ENCODE data around the gene CETP.
"Not testable (repeated sequence)": the region's sequence is repeated elsewhere in the genome, so short reads cannot be mapped to it uniquely, and the experiment has no call there.

The CETP gene

DNA sequence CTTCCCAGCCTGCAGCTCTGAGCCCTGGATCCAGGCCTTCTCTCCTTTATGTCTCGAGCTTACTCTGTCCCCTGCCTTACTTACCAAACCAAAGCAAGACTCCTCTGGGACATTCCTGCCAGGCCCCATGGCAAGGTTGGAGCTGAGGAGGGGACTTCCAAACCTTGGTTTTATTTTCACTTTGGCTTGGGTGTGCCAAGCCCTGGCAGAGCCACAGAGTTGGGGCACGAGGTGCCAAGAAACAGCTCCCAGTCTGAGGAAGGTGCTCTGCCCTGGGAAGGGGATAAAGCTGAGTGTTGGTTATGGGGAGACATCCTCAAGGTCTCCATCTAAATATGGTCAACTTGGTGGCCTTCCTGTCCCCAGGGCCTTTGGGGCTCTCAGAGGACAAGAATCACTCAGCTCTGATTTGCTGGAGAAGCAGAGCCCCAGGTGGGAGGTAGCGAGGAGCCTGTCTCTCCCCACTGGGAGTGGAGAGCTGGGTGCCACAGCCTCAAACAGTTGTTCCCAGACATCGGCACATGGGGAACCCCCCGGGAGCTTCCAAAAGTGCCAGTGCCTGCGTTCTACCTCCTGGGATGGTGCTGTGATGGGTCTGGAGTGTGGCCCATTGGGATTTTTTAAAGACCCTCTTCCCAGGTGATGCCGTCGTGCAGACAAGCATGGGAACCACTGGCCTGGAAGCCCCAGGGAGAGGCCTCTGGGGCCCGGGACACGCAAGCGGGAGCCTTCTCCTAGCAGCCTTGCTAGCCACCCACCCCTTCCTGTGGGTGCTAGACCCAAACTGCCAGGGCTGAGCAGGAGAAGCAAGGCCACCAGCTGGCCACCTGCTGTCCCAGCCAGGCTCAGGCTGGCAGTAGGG lies 37.9 kb downstream of the CETP start:
- DNase-seq, result no peak

DNA sequence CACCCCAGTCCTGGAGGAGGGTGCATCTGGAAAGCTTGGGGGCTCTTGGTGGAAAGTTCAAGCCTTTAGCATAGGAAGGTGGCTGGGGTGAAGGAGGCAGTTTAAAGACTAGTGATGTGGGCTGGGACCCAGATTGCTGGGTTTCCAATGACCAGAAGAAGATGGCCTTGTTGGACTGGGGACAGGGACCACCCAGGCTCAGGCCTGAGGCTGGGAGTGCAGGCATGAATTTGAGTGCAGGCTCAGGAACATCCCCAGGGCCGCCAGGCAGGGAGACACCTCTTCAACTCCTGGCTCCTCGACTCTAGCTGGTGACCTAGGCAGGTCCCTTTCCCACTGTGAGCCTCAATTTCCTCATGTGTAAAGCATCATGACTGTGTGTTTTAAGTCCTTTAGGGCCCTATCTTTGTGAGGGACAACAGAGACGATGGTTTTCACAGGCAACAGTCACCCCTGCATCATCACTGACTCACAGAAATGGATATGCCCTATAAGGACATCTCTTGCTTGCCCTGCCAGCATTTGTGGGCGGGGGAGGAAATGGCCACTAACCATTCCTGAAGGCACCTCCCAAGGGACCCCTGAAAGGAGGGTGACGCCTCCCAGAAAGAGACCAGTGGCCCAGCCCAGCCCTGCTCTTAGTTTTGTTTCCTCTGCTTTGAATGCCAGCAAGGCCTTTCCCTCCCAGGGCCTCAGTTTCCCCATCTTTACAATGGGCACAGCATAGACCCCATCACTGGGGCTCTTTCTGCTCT lies 38.7 kb downstream of the CETP start:
- DNase-seq, result no peak

DNA sequence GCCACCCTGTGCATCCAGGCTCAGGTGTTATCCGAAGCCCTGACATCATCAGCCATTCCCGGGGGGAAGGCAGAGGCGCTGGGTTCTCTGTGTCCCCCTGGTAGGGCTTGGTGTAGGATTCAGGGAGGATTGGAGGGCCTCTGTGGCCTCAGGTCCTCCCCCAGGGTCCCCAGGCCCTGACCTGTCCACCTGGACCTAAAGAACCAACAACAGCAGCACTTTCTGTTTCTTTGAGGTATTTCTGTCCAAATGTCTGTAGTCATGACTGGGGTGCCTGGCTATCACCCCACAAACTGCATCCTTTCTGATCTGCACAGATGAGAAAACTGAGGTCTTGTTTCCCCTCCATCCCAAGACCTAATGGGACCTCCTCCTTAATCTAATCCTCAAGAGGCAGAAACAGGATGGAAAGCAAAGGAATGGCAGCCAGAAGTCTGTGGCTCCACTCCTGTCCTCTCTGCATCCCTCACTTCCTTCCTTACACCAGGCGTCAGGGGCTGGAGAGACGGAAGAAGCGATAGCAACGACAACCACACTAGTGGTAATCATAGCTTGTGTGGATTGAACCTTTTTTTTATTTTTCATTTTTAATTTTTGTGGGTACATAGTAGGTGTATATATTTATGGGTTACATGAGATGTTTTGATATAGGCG lies 39.4 kb downstream of the CETP start:
- DNase-seq, result no peak

DNA sequence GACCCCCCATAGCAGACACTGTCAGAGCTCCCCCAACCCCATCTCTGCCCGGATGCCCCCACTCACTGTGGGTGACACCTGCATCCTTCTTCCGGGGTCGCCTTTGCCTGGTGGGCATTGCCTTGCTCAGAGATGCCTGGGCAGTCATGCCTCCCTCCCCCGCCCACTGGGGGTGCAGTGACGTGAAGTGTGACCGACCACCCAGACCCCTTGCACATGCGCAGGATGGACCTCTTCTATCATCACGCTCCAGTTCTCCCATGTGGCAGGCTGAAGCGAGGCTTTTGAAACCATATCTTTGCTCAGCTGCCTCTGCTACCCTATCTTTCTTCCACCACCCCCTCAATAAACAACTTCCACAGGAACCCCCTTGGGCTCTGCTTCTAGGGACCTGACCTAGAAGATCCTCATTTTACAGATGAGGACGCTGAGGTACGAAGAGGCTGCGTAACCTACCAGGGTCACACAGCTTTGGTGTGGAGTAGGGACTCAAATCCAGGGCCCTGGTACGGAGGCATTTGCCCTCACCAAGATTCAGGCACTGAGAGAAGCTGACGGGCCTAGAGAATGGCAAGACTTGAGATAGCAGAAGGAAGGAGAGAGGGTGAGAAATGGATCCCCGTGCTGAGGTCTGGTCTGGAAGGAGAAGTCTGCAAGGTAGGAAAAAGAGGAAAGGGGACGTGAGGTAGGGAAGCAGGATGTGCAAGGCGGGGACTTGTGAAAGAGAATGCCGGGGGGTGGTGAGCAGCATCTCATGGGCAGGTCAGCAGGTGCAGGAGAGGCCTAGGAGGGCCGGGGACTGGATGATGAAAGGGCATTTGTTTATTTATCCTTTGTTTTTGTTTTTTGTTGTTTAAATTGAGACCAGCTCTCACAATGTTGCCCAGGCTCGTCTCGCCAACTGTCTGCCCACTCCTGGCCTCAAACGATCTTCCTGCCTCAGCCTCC lies 42.0 kb downstream of the CETP start:
- no peak for DNase-seq

DNA sequence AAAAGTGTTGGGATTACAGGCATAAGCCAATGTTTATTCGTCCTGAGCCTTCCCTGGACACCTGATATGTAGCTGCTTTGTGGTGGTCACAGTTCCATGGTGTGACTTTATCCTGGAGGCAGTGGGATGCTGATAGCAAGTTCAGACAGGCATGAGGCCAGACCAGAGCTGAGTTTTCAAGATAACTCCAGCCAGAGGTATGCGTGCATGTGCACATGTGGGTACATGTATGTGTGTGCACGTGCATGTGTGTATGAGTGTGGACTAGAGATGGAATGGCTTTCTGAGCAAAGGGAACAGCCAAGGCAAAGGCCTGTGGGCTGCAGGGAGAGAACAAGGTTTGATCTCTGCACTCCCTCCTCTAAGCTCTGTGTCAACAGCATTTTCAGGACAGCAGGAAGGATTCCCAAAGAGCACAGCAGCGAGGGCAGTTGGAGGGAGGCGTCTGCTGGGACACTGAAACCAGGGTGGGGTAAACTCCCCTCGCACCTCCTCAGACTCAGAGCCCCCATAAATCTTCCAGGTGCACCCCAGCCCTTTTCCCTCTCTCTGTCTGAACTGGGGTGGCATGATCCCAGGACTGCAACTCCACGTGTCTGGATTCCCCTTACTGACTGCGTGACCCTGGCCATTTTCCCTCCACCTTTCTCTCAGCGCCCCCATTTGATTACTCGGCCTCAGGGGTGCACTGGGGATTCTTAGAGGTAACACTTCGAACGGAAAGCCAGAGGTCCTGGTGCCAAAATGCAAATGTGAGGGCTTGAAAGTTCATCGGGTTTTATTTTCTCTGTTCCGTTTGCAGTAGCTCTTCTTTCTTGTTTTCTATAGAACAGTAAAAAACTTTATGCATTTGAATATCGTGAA lies 42.9 kb downstream of the CETP start:
- DNase-seq, result no peak

DNA sequence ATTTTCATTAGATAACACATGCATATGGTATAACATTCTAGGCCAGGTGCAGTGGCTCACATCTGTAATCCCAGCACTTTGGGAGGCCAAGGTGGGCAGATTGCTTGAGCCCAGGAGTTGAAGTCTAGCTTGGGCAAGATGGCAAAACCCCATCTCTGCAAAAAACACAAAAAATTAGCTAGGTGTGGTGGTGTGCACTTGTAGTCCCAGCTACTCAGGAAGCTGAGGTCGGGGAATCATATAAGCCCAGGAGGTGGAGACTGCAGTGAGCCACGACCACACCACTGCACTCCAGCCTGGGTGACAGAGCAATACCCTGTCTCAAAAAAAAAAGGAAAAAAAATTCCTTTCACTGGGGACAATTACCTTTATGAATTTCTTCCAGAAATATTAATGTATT lies 43.8 kb downstream of the CETP start:
- DNase-seq, result not testable (repeated sequence)

DNA sequence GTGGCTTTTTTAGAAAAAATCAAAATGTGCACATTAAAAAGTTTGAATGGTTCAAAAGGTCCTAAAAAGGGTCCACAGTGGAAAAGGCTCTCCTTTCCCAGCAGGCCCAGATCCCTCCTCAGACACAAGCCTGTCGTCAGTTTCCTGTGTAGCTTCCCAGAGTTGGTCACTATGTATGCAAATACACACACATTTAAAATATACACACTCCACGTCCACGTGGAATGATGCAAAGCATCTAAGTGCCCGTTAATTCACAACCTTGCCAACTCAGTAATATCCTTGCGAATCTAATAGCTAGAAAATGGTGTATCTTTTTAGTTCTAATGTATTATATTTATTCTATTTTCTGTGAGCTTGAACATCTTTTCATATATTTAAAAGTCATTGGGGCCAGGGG lies 45.3 kb downstream of the CETP start:
- DNase-seq, result no peak

DNA sequence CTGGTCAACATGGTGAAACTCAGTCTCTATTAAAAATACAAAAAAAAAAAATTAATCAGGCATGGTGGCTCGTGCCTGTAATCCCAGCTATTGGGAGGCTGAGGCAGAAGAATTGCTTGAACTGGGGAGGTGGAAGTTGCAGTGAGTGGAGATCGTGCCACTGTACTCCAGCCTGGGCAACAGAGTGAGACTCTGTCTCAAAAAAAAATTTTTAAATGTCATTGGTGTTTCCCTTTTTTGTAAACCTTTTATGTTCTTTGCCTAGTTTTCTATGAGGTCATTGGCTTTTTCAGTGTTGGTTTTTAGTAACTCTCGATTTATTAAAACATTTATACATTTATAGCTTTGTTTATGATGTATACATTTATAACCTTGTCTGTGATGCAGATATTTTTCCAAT lies 45.8 kb downstream of the CETP start:
- DNase-seq, result no peak

DNA sequence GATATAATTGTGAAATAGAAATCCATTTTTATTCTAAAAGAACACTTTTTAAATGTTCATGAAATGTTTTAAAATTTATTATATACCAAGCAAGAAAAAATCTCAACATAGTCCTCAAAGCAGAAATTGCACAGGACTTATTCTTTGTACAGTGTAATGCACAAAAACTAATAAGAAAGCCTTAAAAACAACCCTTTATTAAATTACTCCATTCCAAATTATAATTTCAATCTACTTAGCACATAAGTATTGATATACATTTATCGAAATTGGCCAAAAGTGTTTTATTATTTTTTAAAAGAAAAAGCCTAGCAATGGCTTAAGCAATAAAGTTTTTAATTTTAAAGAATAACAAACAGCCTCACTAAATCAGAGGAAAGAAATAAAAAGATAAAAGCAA lies 46.7 kb downstream of the CETP start:
- no peak for DNase-seq

DNA sequence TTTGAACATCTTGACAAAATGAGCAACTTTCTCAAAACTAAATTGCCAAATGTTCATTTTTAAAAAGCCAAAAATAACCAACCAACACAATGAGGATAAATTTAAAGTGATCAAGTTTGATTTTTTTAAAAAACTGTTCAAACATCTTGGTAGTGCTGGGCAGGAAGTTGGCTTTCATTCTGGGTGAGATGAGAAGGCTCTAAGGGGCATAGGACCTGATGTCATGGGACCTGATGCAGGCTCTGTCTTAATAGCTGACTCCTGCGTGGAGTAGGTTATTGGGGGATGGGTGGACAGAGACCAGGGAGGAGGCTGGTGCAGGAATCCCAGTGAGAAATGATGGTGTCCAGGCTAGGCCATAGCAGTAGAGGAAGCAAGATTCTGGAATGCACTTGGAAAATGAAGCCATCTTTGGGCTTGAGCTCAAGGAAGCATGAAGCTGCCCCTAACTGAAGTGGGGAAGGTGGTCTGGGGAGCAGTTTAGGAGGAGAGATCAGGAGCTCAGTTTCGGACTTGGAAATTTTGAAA lies 48.0 kb downstream of the CETP start:
- no peak for DNase-seq

DNA sequence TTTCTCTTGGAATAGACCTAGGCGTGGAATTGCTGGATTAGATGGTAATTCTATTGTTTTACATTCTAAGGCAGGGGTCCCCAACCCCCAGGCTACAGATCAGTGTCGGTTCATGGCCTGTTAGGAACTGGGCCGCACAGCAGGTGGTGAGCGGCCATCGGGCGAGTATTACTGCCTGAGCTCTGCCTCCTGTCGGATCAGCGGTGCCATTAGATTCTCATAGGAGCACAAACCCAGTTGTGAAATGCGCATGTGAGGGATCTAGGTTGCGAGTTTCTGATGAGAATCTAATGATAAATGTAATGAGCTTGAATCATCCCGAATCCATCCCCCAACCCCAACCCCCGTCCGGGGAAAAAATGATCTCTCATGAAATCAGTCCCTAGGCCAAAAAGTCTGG lies 50.6 kb downstream of the CETP start:
- no peak for DNase-seq

DNA sequence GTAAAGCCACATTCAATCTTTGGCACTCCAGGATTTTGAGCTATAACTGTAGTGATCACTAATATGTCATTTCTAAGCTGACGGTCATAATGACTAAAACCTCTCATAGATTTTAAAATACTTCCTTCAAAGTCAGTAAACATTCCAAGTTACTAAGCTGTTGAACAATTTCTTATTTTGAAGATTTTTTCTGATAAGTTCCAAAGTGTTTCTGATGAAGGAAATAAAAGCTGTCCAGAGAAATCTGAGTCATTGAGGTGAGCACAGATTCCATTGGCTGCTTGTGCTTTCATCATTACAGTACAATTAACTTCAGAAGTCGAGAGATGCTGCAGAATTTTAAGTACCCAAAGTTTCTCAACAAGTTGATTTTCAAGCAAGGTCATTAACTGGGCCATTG lies 51.5 kb downstream of the CETP start:
- DNase-seq, result no peak

DNA sequence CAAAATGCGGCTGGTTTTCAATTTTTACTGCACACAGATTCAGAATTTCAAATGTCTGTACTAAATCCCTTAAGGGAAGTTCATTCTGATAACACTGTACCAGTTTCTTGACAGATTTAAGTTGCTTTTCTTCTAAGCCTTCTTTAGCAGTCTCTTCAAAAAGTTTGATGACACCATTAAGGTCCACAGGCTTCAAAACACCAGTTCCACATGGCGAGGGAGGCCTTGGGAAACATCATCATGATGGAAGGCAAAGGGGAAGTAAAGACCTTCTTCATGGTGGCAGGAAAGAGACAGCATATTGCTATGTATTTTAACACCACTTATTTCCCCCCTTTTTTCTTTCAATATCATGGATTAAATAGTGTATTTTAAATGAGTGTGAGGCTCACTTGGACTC lies 52.2 kb downstream of the CETP start:
- no peak for DNase-seq

DNA sequence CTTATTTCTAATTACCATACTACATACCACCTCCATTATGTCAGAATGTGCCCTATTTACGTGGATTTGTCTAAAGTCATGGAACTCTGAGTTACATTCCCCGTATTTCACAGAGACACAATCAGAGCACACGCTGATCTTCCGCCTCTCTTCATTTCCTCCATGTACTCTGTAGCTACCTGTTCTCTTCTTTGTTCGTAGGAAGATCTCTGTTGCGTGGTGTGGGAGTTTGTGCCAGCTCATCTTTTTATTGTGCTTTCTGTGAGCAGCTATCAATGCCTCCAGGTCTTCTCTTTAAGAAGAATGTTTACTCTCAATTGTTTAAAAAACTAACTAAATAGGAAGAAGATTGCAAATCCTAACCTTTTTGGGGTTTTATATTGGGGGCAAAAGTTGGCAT lies 54.6 kb downstream of the CETP start:
- DNase-seq, result no peak

DNA sequence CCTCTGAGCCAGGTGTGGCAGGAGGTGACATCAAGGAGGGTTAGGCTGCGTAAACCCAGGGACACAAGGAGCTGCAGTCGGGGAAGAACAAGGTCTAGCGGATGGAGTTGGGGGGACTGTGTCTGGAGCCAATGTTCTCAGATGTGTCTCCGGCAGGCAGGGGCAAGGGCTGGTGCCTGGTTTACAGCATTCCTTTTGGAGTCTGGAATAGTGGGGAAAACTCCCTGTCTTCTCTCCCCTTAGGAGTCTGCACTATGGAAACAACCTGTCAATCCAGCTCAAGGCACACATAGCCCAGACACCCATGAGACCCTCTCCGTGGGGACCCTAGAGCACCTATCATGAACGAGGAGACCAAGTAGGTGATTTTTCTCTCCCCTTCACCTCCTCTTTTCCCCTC lies 55.1 kb downstream of the CETP start:
- DNase-seq, result no peak

DNA sequence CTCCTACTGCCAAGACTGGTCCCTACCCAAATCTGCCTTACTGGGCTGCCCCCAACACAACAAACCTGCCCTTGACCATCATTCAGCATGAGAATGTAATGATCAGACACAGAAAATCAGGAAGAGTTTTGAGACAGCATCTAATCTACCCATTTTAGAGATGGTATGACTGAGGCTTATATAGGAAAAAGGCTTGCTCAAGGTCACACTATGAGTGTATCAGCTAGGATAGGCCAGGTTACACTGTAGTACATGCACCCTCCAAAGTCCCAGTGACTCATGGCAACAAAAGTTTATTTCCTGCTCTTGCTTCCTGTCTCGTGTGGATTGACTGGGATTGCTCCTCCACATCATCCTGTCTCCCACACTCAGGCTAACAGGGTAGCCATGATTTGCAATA lies 55.5 kb downstream of the CETP start:
- no peak for DNase-seq

DNA sequence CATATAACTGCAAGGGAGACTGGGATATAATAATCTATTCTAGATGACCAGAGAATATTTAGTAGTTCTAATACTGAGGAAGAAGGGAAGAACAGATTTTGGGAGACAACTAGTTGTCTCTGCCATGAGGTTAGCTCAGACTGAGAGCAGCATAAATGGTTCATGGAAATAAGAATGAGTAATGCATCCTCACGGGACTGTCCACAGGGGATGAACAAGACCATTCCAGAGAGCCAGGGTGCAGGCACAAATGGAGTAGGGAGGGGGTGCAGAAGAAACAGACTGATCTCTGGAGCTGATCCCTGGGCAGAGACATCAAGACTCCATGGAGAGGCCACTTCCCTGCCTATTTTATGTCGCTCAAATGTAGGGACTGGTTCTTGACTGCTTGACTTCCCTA lies 58.0 kb downstream of the CETP start:
- no peak for DNase-seq

DNA sequence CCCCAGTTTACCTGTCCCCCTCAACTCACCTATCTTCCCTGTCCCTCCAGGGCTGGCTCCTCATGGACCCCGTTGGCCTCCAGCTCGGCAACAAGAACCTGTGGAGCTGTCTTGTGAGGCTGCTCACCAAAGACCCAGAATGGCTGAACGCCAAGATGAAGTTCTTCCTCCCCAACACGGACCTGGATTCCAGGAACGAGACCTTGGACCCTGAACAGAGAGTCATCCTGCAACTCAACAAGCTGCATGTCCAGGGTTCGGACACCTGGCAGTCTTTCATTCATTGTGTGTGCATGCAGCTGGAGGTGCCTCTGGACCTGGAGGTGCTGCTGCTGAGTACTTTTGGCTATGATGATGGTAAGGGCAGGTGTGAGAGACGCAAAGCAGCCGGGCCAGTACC lies 58.9 kb downstream of the CETP start:
- DNase-seq, result no peak

DNA sequence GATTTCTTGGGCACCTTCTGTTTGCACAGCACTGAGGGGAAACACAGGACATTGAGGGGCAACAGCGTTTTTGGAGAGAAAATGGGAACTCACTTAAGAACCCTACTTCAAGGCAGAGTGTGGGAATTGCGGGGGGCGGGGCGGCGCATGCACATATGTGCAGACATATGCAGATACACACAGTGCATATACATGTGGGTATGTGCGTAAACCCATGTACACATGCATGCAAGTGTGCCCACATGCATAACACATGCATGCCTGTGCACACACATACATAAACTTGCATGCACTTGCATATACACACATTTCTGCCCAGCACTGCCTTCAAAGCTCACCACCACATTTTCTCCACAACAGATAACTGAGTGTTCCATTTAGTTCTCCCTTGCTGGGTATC lies 60.0 kb downstream of the CETP start:
- DNase-seq, result no peak

DNA sequence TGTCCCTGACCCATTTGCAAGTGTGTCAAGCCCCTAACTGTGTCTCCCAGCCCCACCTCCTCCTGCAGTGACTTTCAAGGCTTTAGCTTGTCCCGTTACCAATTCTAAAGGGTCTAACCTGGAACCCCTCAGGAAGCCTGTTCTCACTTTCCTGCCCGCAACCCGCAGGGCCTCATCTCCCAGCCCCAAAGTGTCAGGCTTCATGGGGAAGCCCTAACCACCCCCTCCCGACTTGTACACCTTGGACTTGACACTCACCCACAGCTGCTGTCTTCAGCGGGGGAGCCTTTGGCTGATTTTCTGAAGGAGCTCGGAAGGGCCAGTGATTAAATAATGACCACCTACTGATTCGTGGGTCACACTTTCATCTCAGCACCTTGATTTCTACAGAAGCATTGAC lies 60.7 kb downstream of the CETP start:
- DNase-seq, result no peak

DNA sequence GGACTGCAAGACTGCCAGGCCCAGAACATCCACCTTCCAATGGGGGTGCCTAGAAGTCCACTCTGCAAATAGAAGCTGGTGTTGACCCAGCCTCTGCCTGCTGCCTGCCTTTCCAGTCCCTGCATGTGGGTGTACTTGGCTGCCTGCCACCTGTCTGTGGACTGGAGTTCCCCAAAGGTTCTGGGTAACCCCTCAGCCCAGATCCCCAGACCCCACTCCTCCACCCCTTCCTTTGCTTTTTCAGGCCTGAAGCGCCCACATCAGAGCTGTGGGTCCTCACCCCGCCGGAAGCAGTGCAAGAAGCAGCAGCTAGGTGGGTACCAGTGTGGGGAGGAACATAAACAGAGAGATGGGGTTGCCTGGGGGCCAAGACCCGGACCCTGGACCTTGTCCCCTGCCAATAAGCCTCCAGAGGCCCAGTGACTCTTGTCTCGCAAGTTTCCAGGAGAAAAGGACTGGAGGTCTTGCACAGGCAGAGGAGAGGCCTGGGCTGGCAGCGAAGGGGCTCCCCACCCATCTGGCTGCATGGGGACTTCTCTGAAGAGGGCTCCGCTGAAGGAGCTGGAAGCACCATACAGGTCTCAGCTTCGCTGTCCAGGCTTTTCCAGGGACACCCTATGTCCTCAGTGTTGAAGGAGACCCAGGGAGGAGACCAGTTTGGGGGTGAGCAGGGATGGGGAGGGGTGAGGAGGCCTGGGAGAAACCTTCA lies 61.9 kb downstream of the CETP start:
- DNase-seq, result no peak
